Neuronal stem cell (in vitro differentiated cells): Measurements from ENCODE around the gene KRTAP4-12.
"Not testable (repeated sequence)": the region's sequence is repeated elsewhere in the genome, so short reads cannot be mapped to it uniquely, and the experiment has no call there.

Experiments used
- DNase-seq: peaks from one replicate; pipeline ENCODE4 v3.0.0-alpha.2; 2013; ENCODE audit warnings: low spot score
- H2AFZ ChIP-seq: one replicate; pipeline ENCODE4 v1.6.1; 2013; ENCODE audit warnings: mild to moderate bottlenecking, low read length, inconsistent platforms
- H2AK5ac ChIP-seq: 2 replicates; pipeline ENCODE4 v1.6.1; 2013; ENCODE audit warnings: low read depth, mild to moderate bottlenecking, inconsistent platforms, low read length, moderate library complexity, mixed read lengths
- H2BK120ac ChIP-seq: 2 replicates; pipeline ENCODE4 v1.6.1; 2013; ENCODE audit warnings: low read depth, mild to moderate bottlenecking, inconsistent platforms, low read length, moderate library complexity, mixed read lengths
- H2BK12ac ChIP-seq: one replicate; pipeline ENCODE4 v1.6.1; 2013; ENCODE audit warnings: low read length, inconsistent platforms
- H2BK15ac ChIP-seq: 2 replicates; pipeline ENCODE4 v1.6.1; 2013; ENCODE audit warnings: mild to moderate bottlenecking, low read length, inconsistent platforms, mixed read lengths
- H2BK5ac ChIP-seq: one replicate; pipeline ENCODE4 v1.6.1; 2013; ENCODE audit warnings: inconsistent platforms, mild to moderate bottlenecking, low read length, moderate library complexity
- H3K14ac ChIP-seq: one replicate; pipeline ENCODE4 v1.6.1; 2013; ENCODE audit warnings: low read length, inconsistent platforms
- H3K18ac ChIP-seq: 2 replicates; pipeline ENCODE4 v1.6.1; 2013; ENCODE audit warnings: low read length, inconsistent platforms
- H3K23ac ChIP-seq: 2 replicates; pipeline ENCODE4 v1.6.1; 2013; ENCODE audit warnings: low read depth, mild to moderate bottlenecking, mixed read lengths, low read length, inconsistent platforms; ENCODE audit not compliant: poor library complexity
- H3K27ac ChIP-seq: replicated peaks from 3 replicates; pipeline ENCODE4 v1.5.1; 2013; ENCODE audit warnings: low read length, inconsistent platforms
- H3K27me3 ChIP-seq, 3 experiments: 2 replicates each; pipeline ENCODE4 v1.6.1; 2013; ENCODE audit warnings: low read length in 3 of 3, mild to moderate bottlenecking in 2 of 3, inconsistent platforms in 1 of 3, low read depth in 1 of 3, mixed read lengths in 1 of 3, moderate library complexity in 1 of 3; ENCODE audit not compliant: control insufficient read depth in 3 of 3, insufficient read depth in 3 of 3
- H3K36me3 ChIP-seq, 2 donors: replicated peaks in 1 of 2; 2 replicates each; pipeline ENCODE4 v1.6.1; 2013; ENCODE audit warnings: low read length in 2 of 2; ENCODE audit not compliant: control insufficient read depth in 2 of 2, insufficient read depth in 2 of 2
- H3K4ac ChIP-seq: 2 replicates; pipeline ENCODE4 v1.6.1; 2013; ENCODE audit warnings: inconsistent platforms, mild to moderate bottlenecking, low read length, moderate library complexity
- H3K4me1 ChIP-seq, 2 donors: 1 replicate in 1 of 2; 2 replicates in 1 of 2; pipeline ENCODE4 v1.6.1; 2013; ENCODE audit warnings: low read length in 2 of 2, low read depth in 1 of 2; ENCODE audit not compliant: control insufficient read depth in 2 of 2, insufficient read depth in 1 of 2
- H3K4me2 ChIP-seq: one replicate; pipeline ENCODE4 v1.6.1; 2013; ENCODE audit warnings: mild to moderate bottlenecking, low read length, inconsistent platforms; ENCODE audit not compliant: insufficient read depth, poor library complexity, severe bottlenecking
- H3K4me3 ChIP-seq, 2 donors: 2 replicates each; pipeline ENCODE4 v1.5.1; 2013; ENCODE audit warnings: low read length in 2 of 2, mild to moderate bottlenecking in 2 of 2, inconsistent platforms in 1 of 2, moderate library complexity in 1 of 2
- H3K79me1 ChIP-seq: one replicate; pipeline ENCODE4 v1.6.1; 2013; ENCODE audit warnings: low read depth, mild to moderate bottlenecking, inconsistent platforms, low read length, moderate library complexity
- H3K9ac ChIP-seq: one replicate; pipeline ENCODE4 v1.6.1; 2013; ENCODE audit warnings: mild to moderate bottlenecking, low read depth, low read length, inconsistent platforms; ENCODE audit not compliant: poor library complexity
- H3K9me3 ChIP-seq, 2 donors: replicated peaks in 1 of 2; 2 replicates each; pipeline versions ENCODE3 to v1.6.1; 2013; ENCODE audit warnings: low read length in 2 of 2, mild to moderate bottlenecking in 2 of 2, inconsistent platforms in 1 of 2, low read depth in 1 of 2, mixed read lengths in 1 of 2, moderate library complexity in 1 of 2; ENCODE audit not compliant: control insufficient read depth in 2 of 2, insufficient read depth in 1 of 2
- H4K8ac ChIP-seq: one replicate; pipeline ENCODE4 v1.6.1; 2013; ENCODE audit warnings: low read depth, mild to moderate bottlenecking, inconsistent platforms, low read length, moderate library complexity
- H4K91ac ChIP-seq: one replicate; pipeline ENCODE4 v1.6.1; 2013; ENCODE audit warnings: low read length, low read depth, mild to moderate bottlenecking, inconsistent platforms; ENCODE audit not compliant: poor library complexity
- WGBS, 2 donors: extraction: QIAGEN DNeasy Blood & Tissue Kit; methylation state at CpG; one replicate each; pipeline ENCODE4 v1.1.7; 2013; ENCODE audit warnings: missing lambda C conversion rate in 2 of 2, mixed read lengths in 1 of 2; ENCODE audit not compliant: insufficient read length in 2 of 2, insufficient replicate concordance in 1 of 2; ENCODE audit errors: extremely low coverage in 2 of 2; 5-methylcytosine and 5-hydroxymethylcytosine counted together

The KRTAP4-12 gene

GRCh38 chr17:41116297-41116696, 7.7 kb downstream of the KRTAP4-12 start:
- Histone ChIP-seq H2BK15ac (no peak overlapping the region), H3K27ac (no peak overlapping the region), H3K14ac (no peak overlapping the region), H3K18ac (no peak overlapping the region), H3K4ac (no peak overlapping the region), H3K27me3 (peaks cover 0 to 3% (median 0%) of the 10 kb centered on the region in 3 experiments), H3K79me1 (no peaks in the 10 kb centered on the region), H3K23ac (no peak overlapping the region), H2BK5ac (no peak overlapping the region), H3K4me3 (no peak overlapping the region), H3K4me2 (no peak overlapping the region), H2BK12ac (no peak overlapping the region), H3K4me1 (no peaks in the 10 kb centered on the region), H2BK120ac (no peak overlapping the region), H3K9me3 (peaks cover 0 to 4% of the 10 kb centered on the region in 2 donors), H2AFZ (no peak overlapping the region), H3K9ac (no peak overlapping the region), H2AK5ac (no peak overlapping the region), H3K36me3 (no peaks in the 10 kb centered on the region), H4K8ac (no peak overlapping the region), H4K91ac (no peak overlapping the region)
- no peak for DNase-seq
- WGBS, 2 donors, result no CpG with 5 or more reads among the region's 5 CpGs

- Histone ChIP-seq H2AFZ (no peak overlapping the region), H3K4me3 (no peak overlapping the region), H3K27me3 (peaks cover 0 to 3% (median 0%) of the 10 kb centered on the region in 3 experiments), H4K8ac (no peak overlapping the region), H3K4me2 (no peak overlapping the region), H4K91ac (no peak overlapping the region), H3K27ac (no peak overlapping the region), H3K36me3 (no peaks in the 10 kb centered on the region), H2BK120ac (no peak overlapping the region), H2BK5ac (no peak overlapping the region), H3K79me1 (no peaks in the 10 kb centered on the region), H3K4me1 (no peaks in the 10 kb centered on the region), H2BK12ac (no peak overlapping the region), H3K9ac (no peak overlapping the region), H3K23ac (no peak overlapping the region), H2BK15ac (no peak overlapping the region), H2AK5ac (no peak overlapping the region), H3K14ac (no peak overlapping the region), H3K9me3 (peaks cover 0 to 4% of the 10 kb centered on the region in 2 donors), H3K18ac (no peak overlapping the region), H3K4ac (no peak overlapping the region)
- DNase-seq, result no peak
- WGBS, 2 donors, result no CpG with 5 or more reads among the region's 2 CpGs
These were observed 12.7 kb downstream of the KRTAP4-12 start for GRCh38 chr17:41111151-41111885.

GRCh38 chr17:41108728-41109386, 15.1 kb downstream of the KRTAP4-12 start:
- not testable (repeated sequence) for H4K91ac ChIP-seq, H3K9ac ChIP-seq, H3K27ac ChIP-seq, H3K4me3 ChIP-seq, H2BK5ac ChIP-seq, H3K4me1 ChIP-seq, H2BK120ac ChIP-seq, H3K23ac ChIP-seq, H3K4me2 ChIP-seq, DNase-seq, H2BK12ac ChIP-seq, H2AK5ac ChIP-seq, H3K9me3 ChIP-seq, H3K18ac ChIP-seq, H3K27me3 ChIP-seq, H3K36me3 ChIP-seq, H3K14ac ChIP-seq, H2AFZ ChIP-seq, H4K8ac ChIP-seq, H3K79me1 ChIP-seq, H3K4ac ChIP-seq, H2BK15ac ChIP-seq
- no CpG with 5 or more reads among the region's 1 CpG for WGBS, 2 donors

- no peak overlapping the region for H2BK5ac ChIP-seq
- no peak for DNase-seq
- no peak overlapping the region for H2AFZ ChIP-seq
- no peaks in the 10 kb centered on the region for H3K9me3 ChIP-seq
- no peak overlapping the region for H2BK12ac ChIP-seq
- H3K14ac ChIP-seq, result no peak overlapping the region
- WGBS, 2 donors, result no CpG with 5 or more reads among the region's 1 CpG
- H3K36me3 ChIP-seq, result no peaks in the 10 kb centered on the region
- H3K18ac ChIP-seq, result no peak overlapping the region
- H2BK120ac ChIP-seq, result no peak overlapping the region
- no peak overlapping the region for H3K4ac ChIP-seq
- H3K27me3 ChIP-seq, result no peaks in the 10 kb centered on the region
- H2AK5ac ChIP-seq, result no peak overlapping the region
- no peak overlapping the region for H3K4me2 ChIP-seq
- no peaks in the 10 kb centered on the region for H3K4me1 ChIP-seq
- no peak overlapping the region for H3K4me3 ChIP-seq
- no peak overlapping the region for H2BK15ac ChIP-seq
- H3K79me1 ChIP-seq, result no peaks in the 10 kb centered on the region
- H4K8ac ChIP-seq, result no peak overlapping the region
- no peak overlapping the region for H3K27ac ChIP-seq
- no peak overlapping the region for H3K9ac ChIP-seq
- no peak overlapping the region for H4K91ac ChIP-seq
- no peak overlapping the region for H3K23ac ChIP-seq
These were observed 16.0 kb downstream of the KRTAP4-12 start for GRCh38 chr17:41107941-41108450.
